Keratinocyte (primary cell): Measurements from ENCODE around the gene CHRM1. TPM values are rescaled to one million over a fixed set of nuclear protein-coding genes. Genes with fewer than 3 reads are reported as not detected.
"Not testable (repeated sequence)": the region's sequence is repeated elsewhere in the genome, so short reads cannot be mapped to it uniquely, and the experiment has no call there.

Source experiments
- DNase-seq: peaks from one replicate; pipeline ENCODE4 v3.0.0-alpha.2; 2011; ENCODE audit warnings: low read depth, missing footprints, low spot score
- FAIRE-seq: peaks from 2 replicates; lab custom pipeline; 2011; peaks lifted over from hg19 to GRCh38; lab: Jason Lieb, UNC
- H2AFZ ChIP-seq: 2 replicates; pipeline ENCODE4 v1.6.0; 2012; ENCODE audit warnings: low read length, control low read depth, inconsistent platforms; ENCODE audit not compliant: control insufficient read depth
- H3K27ac ChIP-seq: 2 replicates; pipeline ENCODE4 v1.5.1; 2011; ENCODE audit warnings: low read length; ENCODE audit not compliant: control insufficient read depth, insufficient read depth
- H3K27me3 ChIP-seq: 3 replicates; pipeline ENCODE4 v1.6.0; 2011; ENCODE audit warnings: low read length; ENCODE audit not compliant: control insufficient read depth, insufficient read depth; ENCODE audit errors: extremely low read depth
- H3K36me3 ChIP-seq, 2 experiments: 2 replicates in 1 of 2; 3 replicates in 1 of 2; pipeline ENCODE4 v1.5.1; 2011; ENCODE audit warnings: low read length in 2 of 2, mild to moderate bottlenecking in 1 of 2; ENCODE audit not compliant: control insufficient read depth in 2 of 2, insufficient read depth in 2 of 2; ENCODE audit errors: extremely low read depth in 1 of 2
- H3K4me1 ChIP-seq: 3 replicates; pipeline ENCODE4 v1.5.1; 2011; ENCODE audit warnings: low read length; ENCODE audit not compliant: control insufficient read depth, insufficient read depth; ENCODE audit errors: extremely low read depth
- H3K4me2 ChIP-seq: 3 replicates; pipeline ENCODE4 v1.6.0; 2011; ENCODE audit warnings: low read depth, low read length; ENCODE audit not compliant: control insufficient read depth, insufficient read depth; ENCODE audit errors: extremely low read depth
- H3K4me3 ChIP-seq, 3 experiments: fragments of 200-600 bp in 1 of 3; sonication (generic) in 1 of 3; 2 replicates in 2 of 3; 3 replicates in 1 of 3; pipeline ENCODE4 v1.5.1; 2011 to 2016; ENCODE audit warnings: low read length in 3 of 3, mild to moderate bottlenecking in 3 of 3, control low read depth in 2 of 3, inconsistent platforms in 1 of 3, low read depth in 1 of 3, mixed read lengths in 1 of 3, mixed run types in 1 of 3, moderate library complexity in 1 of 3; ENCODE audit not compliant: control insufficient read depth in 2 of 3, insufficient read depth in 2 of 3; ENCODE audit errors: extremely low read depth in 1 of 3
- H3K79me2 ChIP-seq: 2 replicates; pipeline ENCODE4 v1.6.0; 2012; ENCODE audit warnings: low read length; ENCODE audit not compliant: control insufficient read depth, insufficient read depth
- H3K9ac ChIP-seq: 3 replicates; pipeline ENCODE4 v1.6.0; 2011; ENCODE audit warnings: low read length; ENCODE audit not compliant: control insufficient read depth, insufficient read depth; ENCODE audit errors: extremely low read depth
- H3K9me1 ChIP-seq: 3 replicates; pipeline ENCODE4 v1.6.0; 2011; ENCODE audit warnings: low read length; ENCODE audit not compliant: control insufficient read depth, insufficient read depth; ENCODE audit errors: extremely low read depth
- H3K9me3 ChIP-seq: 2 replicates; pipeline ENCODE4 v1.5.1; 2012; ENCODE audit warnings: low read depth, low read length; ENCODE audit not compliant: control insufficient read depth
- H4K20me1 ChIP-seq: 3 replicates; pipeline ENCODE4 v1.6.0; 2011; ENCODE audit warnings: low read length; ENCODE audit not compliant: control insufficient read depth, insufficient read depth; ENCODE audit errors: extremely low read depth
- EZH2 ChIP-seq: IDR thresholded peaks from one replicate; pipeline ENCODE4 v1.6.1; 2012; ENCODE audit warnings: inconsistent platforms, mild to moderate bottlenecking, low read length, moderate library complexity
- dilution Hi-C: fragments of 300-500 bp; cut with MboI; formaldehyde crosslinking; loops from one replicate; pipeline ENCODE4 v1.7.0; 2020; ENCODE audit warnings: low sequenced_read_pairs; ENCODE audit not compliant: extremely low pct_ligation_motif_present
- polyA plus RNA-seq, 5 experiments: library from polyadenylated mRNA; depleted of rRNA in 3 of 5; stranded (reverse) in 3 of 5; stranded (forward) in 1 of 5; unstranded in 1 of 5; fragments of >200 nt; gene quantifications; 1 replicate in 1 of 5; 2 replicates in 3 of 5; 3 replicates in 1 of 5; pipeline versions ENCODE4 v1.2.1 to v1.2.3, GENCODE V29; 2011 to 2012; ENCODE audit warnings: missing spikeins in 2 of 5, low read depth in 1 of 5, low replicate concordance in 1 of 5
- TF ChIP-seq, protein P1 (sequence below), 3 experiments: IDR thresholded peaks in 1 of 3; conservative IDR thresholded peaks in 1 of 3; optimal IDR thresholded peaks in 1 of 3; 2 replicates in 2 of 3; 3 replicates in 1 of 3; pipeline versions ENCODE3 to v1.5.1; 2011; ENCODE audit warnings: low read length in 3 of 3, mild to moderate bottlenecking in 3 of 3, moderate library complexity in 2 of 3, control low read depth in 1 of 3, inconsistent platforms in 1 of 3; ENCODE audit not compliant: insufficient read depth in 2 of 3; ENCODE audit errors: extremely low read depth in 1 of 3

The CHRM1 gene
- polyA plus RNA-seq, 1 donor (not counting 4 experiments of a cell fraction or from before 2014, with no cell fraction given), result not detected

DNA sequence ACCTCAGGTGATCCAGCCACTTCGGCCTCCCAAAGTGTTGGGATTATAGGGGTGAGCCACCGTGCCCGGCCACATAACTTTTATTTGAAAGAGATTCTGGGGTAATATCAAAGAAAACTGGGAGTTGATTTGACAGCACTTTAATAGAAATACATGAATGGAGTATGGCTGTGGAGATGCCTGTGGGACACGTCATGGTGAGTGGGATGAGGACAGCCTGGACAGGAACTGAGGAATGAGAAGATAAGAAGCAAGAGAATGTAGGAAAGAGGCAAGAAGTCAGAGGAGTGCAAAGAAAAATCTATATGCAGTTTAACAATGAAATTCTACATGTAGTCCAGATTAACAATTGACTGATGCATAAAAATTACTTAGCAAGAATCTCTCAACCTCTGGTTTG, 32.6 kb upstream of the CHRM1 start:
- Histone ChIP-seq H3K9me1 (no peaks in the 10 kb centered on the region), H2AFZ (no peak overlapping the region), H3K9ac (no peak overlapping the region), H3K4me1 (no peaks in the 10 kb centered on the region), H3K4me2 (no peak overlapping the region), H4K20me1 (no peaks in the 10 kb centered on the region), H3K36me3 (no peaks in the 10 kb centered on the region), H3K9me3 (no peaks in the 10 kb centered on the region), H3K4me3 (no peak overlapping the region), H3K27ac (no peak overlapping the region), H3K27me3 (no peaks in the 10 kb centered on the region), H3K79me2 (no peaks in the 10 kb centered on the region)
- dilution Hi-C loops, result no loop called here
- DNase-seq (no peak), FAIRE-seq (no peak)
- no peak for TF ChIP-seq EZH2
- TF ChIP-seq, protein P1, sequence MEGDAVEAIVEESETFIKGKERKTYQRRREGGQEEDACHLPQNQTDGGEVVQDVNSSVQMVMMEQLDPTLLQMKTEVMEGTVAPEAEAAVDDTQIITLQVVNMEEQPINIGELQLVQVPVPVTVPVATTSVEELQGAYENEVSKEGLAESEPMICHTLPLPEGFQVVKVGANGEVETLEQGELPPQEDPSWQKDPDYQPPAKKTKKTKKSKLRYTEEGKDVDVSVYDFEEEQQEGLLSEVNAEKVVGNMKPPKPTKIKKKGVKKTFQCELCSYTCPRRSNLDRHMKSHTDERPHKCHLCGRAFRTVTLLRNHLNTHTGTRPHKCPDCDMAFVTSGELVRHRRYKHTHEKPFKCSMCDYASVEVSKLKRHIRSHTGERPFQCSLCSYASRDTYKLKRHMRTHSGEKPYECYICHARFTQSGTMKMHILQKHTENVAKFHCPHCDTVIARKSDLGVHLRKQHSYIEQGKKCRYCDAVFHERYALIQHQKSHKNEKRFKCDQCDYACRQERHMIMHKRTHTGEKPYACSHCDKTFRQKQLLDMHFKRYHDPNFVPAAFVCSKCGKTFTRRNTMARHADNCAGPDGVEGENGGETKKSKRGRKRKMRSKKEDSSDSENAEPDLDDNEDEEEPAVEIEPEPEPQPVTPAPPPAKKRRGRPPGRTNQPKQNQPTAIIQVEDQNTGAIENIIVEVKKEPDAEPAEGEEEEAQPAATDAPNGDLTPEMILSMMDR (optimal IDR thresholded peaks at IDR 0.05 in 1 of 3, IDR thresholded peaks at IDR 0.05 in 1 of 3, conservative IDR thresholded peaks at IDR 0.05 in 1 of 3; ENCODE audit: extremely low read depth in 1 of 3, insufficient read depth in 2 of 3, low read length in 3 of 3), result no peak

DNA sequence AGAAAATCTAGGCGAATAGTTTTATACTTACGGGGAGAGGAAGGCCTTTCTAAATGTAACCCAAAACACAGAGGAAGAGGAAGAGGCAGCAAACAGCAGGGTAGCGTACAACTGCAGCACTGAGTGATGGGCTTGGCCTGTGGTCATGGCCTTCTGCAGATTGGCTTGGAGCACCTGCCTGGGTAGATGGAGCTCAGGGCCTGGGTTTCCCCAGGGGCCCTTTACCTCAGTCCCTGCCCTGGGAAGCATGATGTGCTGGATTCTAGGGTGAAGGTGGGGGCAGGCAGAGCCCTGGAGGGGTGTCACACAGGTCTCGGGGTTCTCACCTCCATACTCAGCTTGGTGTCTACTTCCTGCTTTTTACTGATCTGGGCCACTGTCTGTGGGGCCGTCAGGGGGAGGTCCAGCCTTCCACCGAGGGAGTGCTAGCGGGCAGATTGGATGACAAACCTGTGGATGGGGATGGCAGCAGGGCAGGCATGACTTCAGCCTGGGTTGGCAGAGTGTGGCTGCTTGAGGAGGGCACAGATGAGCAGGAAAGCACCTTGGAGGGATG, 27.7 kb upstream of the CHRM1 start:
- Histone ChIP-seq H3K4me2 (no peak overlapping the region), H3K27ac (no peak overlapping the region), H3K79me2 (no peaks in the 10 kb centered on the region), H3K27me3 (no peaks in the 10 kb centered on the region), H4K20me1 (no peaks in the 10 kb centered on the region), H2AFZ (no peak overlapping the region), H3K9me1 (no peaks in the 10 kb centered on the region), H3K9ac (no peak overlapping the region), H3K4me3 (no peak overlapping the region), H3K4me1 (no peaks in the 10 kb centered on the region), H3K36me3 (no peaks in the 10 kb centered on the region), H3K9me3 (no peaks in the 10 kb centered on the region)
- dilution Hi-C loops, result no loop called here
- TF ChIP-seq, protein P1 (optimal IDR thresholded peaks at IDR 0.05 in 1 of 3, IDR thresholded peaks at IDR 0.05 in 1 of 3, conservative IDR thresholded peaks at IDR 0.05 in 1 of 3; ENCODE audit: extremely low read depth in 1 of 3, insufficient read depth in 2 of 3, low read length in 3 of 3), result no peak
- no peak for TF ChIP-seq EZH2
- DNase-seq (no peak), FAIRE-seq (no peak)

DNA sequence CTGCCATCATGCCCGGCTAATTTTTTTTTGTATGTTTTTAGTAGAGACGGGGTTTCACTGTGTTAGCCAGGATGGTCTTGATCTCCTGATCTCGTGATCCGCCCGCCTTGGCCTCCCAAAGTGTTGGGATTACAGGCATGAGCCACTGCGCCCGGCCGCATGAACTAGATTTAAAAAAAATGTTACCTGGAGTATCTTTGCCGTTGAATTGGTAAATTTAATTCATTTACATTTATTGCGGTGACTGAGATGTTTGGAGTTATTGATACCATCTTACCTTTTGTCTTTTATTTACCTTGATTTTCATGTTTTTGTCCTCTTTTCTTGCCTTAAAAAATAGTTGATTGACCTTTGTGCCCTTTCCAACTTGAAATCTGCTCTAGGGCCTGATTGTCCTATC, 24.4 kb upstream of the CHRM1 start:
- DNase-seq, H4K20me1 ChIP-seq, H3K9ac ChIP-seq, FAIRE-seq, H3K27ac ChIP-seq, H3K79me2 ChIP-seq, H3K27me3 ChIP-seq, H3K36me3 ChIP-seq, H3K9me3 ChIP-seq, H2AFZ ChIP-seq, H3K4me1 ChIP-seq, H3K4me2 ChIP-seq, dilution Hi-C loops, H3K9me1 ChIP-seq, H3K4me3 ChIP-seq: not testable (repeated sequence)

DNA sequence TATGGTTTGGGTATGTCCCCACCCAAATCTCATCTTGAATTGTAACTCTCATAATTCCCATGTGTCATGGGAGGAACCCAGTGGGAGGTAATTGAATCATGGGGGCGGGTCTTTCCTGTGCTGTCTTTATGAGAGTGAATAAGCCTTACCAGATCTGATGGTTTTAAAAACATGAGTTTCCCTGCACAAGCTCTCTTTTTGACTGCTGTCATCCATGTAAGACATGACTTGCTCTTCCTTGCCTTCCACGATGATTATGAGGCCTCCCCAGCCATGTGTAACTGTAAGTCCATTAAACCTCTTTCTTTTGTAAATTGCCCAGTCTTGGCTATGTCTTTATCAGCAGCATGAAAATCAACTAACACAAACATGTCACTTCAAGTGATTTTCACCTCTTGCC, 16.4 kb upstream of the CHRM1 start:
- H2AFZ ChIP-seq, H3K27ac ChIP-seq, H4K20me1 ChIP-seq, H3K79me2 ChIP-seq, FAIRE-seq, H3K9me1 ChIP-seq, dilution Hi-C loops, H3K36me3 ChIP-seq, H3K4me1 ChIP-seq, DNase-seq, H3K9ac ChIP-seq, H3K9me3 ChIP-seq, H3K27me3 ChIP-seq, H3K4me3 ChIP-seq, H3K4me2 ChIP-seq: not testable (repeated sequence)
